Ishikawa (cell line): Measurements from ENCODE around the gene GRAMD4.

Experiments
- CEBPB ChIP-seq: IDR thresholded peaks from 2 replicates; pipeline ENCODE4 v1.6.1; 2012
- CREB1 ChIP-seq: IDR thresholded peaks from 2 replicates; pipeline ENCODE4 v1.6.1; 2012; ENCODE audit warnings: low read depth
- EGR1 ChIP-seq: IDR thresholded peaks from 2 replicates; pipeline ENCODE4 v1.6.1; 2012
- EP300 ChIP-seq: IDR thresholded peaks from 2 replicates; pipeline ENCODE4 v1.6.1; 2012; ENCODE audit warnings: borderline replicate concordance
- MAX ChIP-seq: IDR thresholded peaks from 2 replicates; pipeline ENCODE4 v1.6.1; 2012
- NFIC ChIP-seq: IDR thresholded peaks from 2 replicates; pipeline ENCODE4 v1.6.1; 2012
- RAD21 ChIP-seq: IDR thresholded peaks from 2 replicates; pipeline ENCODE4 v1.6.1; 2012; ENCODE audit warnings: low read depth
- REST ChIP-seq: IDR thresholded peaks from 2 replicates; pipeline ENCODE4 v1.6.1; 2012; ENCODE audit warnings: low read depth, mild to moderate bottlenecking
- TAF1 ChIP-seq: IDR thresholded peaks from 2 replicates; pipeline ENCODE4 v1.6.1; 2012; ENCODE audit warnings: low read depth, mild to moderate bottlenecking
- TCF12 ChIP-seq: IDR thresholded peaks from 2 replicates; pipeline ENCODE4 v1.6.1; 2012; ENCODE audit warnings: low read depth
- TEAD4 ChIP-seq: IDR thresholded peaks from 2 replicates; pipeline ENCODE4 v1.6.1; 2012
- USF1 ChIP-seq: IDR thresholded peaks from 2 replicates; pipeline ENCODE4 v1.6.1; 2012
- YY1 ChIP-seq: IDR thresholded peaks from 2 replicates; pipeline ENCODE4 v1.6.1; 2012; ENCODE audit warnings: low read depth
- ZBTB7A ChIP-seq: IDR thresholded peaks from 2 replicates; pipeline ENCODE4 v1.6.1; 2012; ENCODE audit warnings: low read depth

- TF ChIP-seq YY1 (no peak), CREB1 (no peak), TAF1 (no peak), EGR1 (no peak), MAX (no peak), CEBPB (no peak), USF1 (no peak), EP300 (no peak), RAD21 (no peak), NFIC (no peak), REST (no peak), TEAD4 (no peak), ZBTB7A (no peak), TCF12 (no peak)
Observed at GRCh38 chr22:46579751-46580449, 40.3 kb upstream of the GRAMD4 start.
